IPS-NIHi11 (cell line): ENCODE results near the gene HELQ.
"Not testable (repeated sequence)": the region's sequence is repeated elsewhere in the genome, so short reads cannot be mapped to it uniquely, and the experiment has no call there.

Experiments
- DNase-seq: peaks from one replicate; pipeline ENCODE4 v3.0.0; 2012; ENCODE audit warnings: mixed read lengths, low spot score

The HELQ gene

DNA sequence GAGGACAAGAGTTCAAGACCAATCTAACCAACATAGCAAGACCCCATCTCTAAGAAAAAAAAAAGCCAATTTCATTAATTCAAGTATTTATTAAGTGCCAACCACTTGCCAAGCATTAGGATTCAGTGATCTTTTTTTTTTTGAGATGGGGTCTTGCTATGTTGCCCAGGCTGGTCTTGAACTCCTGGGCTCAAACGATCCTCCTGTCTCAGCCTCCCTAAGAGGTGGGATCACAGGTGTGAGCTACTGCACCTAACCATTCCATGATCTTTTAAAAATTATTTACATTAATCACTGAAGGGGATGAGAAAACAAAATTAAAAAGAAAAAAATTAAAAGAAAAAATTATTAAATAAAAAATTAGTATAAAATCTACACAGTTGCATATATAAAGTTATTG lies 24.4 kb downstream of the HELQ start:
- DNase-seq = no peak

- no peak for DNase-seq
Observed at GRCh38 chr4:83418211-83418610, 37.4 kb downstream of the HELQ start.

GRCh38 chr4:83417566-83417965 lies 38.1 kb downstream of the HELQ start:
- DNase-seq = no peak

- no peak for DNase-seq
Observed at GRCh38 chr4:83413676-83414075, 41.9 kb downstream of the HELQ start.

- no peak for DNase-seq
Observed at GRCh38 chr4:83408908-83409307, 46.7 kb downstream of the HELQ start.

- no peak for DNase-seq
Observed at GRCh38 chr4:83405844-83406816, 49.5 kb downstream of the HELQ start.

DNA sequence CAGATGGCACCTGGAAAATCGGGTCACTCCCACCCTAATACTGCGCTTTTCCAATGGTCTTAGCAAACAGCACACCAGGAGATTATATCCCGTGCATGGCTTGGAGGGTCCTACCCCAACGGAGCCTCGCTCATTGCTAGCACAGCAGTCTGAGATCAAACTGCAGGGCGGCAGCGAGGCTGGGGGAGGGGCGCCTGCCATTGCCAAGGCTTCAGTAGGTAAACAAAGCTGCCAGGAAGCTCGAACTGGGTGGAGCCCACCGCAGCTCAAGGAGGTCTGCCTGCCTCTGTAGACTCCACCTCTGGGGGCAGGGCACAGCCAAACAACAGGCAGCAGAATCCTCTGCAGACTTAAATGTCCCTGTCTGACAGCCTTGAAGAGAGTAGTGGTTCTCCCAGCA lies 57.5 kb downstream of the HELQ start:
- DNase-seq = not testable (repeated sequence)

- no peak for DNase-seq
Observed at GRCh38 chr4:83393908-83394307, 61.7 kb downstream of the HELQ start.

- no peak for DNase-seq
Observed at GRCh38 chr4:83392562-83392961, 63.1 kb downstream of the HELQ start.

- DNase-seq = no peak
Observed at GRCh38 chr4:83390944-83391343, 64.7 kb downstream of the HELQ start.

GRCh38 chr4:83389756-83390505 lies 65.7 kb downstream of the HELQ start:
- no peak for DNase-seq

GRCh38 chr4:83389037-83389720 lies 66.4 kb downstream of the HELQ start:
- no peak for DNase-seq

DNA sequence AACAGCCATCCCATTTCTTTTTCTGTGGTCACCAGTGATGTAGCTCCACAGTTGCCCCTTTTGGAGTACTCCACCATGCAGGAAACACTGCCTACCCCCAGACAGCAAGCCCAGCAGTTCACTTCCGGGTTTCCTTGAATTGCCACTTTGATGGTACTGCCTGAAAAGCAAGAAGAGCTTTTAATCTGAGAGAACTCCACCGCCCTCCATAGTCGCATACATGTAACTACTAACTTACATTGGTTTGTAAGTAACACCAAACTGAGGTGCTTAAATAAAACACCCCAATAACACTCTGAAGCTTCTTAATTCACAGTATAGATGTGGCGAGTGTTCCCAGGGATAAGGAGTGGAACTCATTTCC lies 67.3 kb downstream of the HELQ start:
- DNase-seq = no peak

DNA sequence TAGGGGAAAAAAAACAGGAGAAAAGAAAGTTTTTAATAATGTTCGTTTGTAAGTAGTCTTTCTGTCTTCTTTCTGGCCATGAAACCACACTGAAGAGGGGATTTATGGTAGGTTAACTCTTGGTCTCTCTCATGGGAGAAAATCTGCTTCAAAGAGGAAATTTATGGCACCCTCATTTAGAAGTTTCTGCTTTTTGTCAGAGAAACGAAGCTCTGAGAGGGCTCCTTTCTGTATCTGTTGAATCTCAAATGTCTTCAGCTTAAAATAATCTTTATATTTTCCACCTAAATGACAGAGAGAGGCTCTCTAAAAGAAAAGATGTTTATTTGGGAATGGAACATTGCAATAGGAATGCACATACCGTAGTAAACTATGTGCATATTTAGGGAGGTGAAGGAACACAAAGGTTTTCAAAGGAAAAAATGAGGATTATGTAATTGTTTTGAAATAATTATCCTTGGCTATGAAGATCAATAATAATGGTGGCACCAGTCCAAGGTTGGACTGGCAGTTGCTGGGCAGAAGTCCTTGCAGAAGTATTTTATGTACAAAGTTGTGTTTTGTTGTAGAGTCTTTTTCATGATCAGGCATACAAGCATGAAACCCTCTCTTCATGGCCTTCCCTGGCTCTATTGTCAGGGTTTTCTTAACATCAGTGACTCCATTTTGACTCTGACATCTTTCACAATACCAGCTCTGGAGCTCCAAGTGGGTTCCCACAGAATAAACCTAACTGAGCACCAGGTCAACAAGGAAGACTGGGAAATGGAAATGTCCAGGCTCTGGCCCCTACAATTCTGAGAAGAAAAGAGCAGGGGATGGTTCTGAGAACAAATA lies 67.9 kb downstream of the HELQ start:
- no peak for DNase-seq

GRCh38 chr4:83387012-83387411 lies 68.6 kb downstream of the HELQ start:
- peak; percentile 41 for DNase-seq

GRCh38 chr4:83382850-83383249 lies 72.8 kb downstream of the HELQ start:
- no peak for DNase-seq

GRCh38 chr4:83381173-83381572 lies 74.5 kb downstream of the HELQ start:
- DNase-seq = no peak

DNA sequence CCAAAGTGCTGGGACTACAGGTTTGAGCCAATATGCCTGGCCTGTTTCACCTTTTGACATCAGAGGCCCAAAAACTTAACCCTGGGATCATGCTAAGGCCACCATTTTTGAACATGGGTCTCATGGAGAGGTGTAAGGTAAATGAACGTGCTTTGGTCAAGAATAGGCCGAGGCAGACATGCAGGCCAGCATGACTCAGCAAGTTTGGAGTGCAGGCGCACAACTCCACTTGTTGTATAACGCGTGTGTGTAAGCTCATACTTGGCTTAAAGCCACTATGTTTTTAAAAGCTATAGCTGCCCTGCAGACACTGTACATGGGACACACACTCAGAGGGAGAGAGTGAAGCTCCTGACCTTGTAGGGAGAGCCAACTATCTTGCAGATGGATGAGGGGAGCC lies 77.2 kb downstream of the HELQ start:
- DNase-seq = no peak

DNA sequence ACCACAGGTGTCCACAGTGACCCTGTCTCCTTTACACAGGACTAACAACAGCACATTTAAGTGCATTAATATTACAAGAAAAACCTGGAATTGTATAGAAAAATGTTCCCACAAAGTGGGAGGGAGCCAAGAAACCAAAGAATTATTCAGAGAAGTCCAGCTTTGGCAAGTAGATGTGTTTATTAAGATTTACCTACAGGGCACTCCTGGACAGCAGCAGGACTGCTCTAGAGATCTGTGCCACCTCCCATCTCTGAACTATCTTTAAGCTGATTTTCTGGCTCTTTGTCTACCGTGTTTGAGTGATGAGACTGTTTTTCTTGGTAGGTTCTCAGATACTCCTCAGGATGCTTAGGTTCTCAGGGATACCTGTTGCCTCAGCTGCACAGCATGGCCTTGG lies 82.7 kb downstream of the HELQ start:
- no peak for DNase-seq

GRCh38 chr4:83371936-83372335 lies 83.7 kb downstream of the HELQ start:
- DNase-seq = no peak

DNA sequence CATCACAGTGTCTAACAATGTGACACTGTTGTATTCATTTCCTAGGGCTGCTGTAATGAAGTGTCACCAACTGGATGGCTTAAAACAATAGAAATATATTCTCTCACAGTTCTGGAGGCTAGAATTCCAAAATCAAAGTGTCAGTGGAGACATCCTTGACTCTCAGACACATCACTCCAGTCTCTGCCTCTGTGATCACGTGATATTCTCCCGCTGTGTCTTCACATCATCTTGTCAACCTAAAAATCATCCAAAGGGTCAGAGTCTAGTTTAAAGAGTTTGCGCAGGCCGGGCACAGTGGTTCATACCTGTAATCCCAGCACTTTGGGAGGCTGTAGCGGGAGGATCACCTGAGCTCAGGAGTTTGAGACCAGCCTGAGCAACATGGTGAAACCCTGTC lies 84.4 kb downstream of the HELQ start:
- DNase-seq = no peak

- DNase-seq = no peak
Observed at GRCh38 chr4:83370640-83370906, 85.0 kb downstream of the HELQ start.
